GM23248 (cell line): ENCODE measurements around the gene CABP4.

Experiments
- EZH2 ChIP-seq: fragments of 200-600 bp; sonication (generic); IDR thresholded peaks from 2 replicates; pipeline ENCODE4 v1.6.1; 2018; ENCODE audit warnings: antibody characterized with exemption, mild to moderate bottlenecking; ENCODE audit not compliant: insufficient read depth, poor library complexity, severe bottlenecking
- EZH2phosphoT487 ChIP-seq: fragments of 200-600 bp; sonication (generic); IDR thresholded peaks from 2 replicates; pipeline ENCODE4 v1.6.1; 2018; ENCODE audit warnings: antibody characterized with exemption, moderate library complexity, mild to moderate bottlenecking, low read depth; ENCODE audit not compliant: insufficient read depth

DNA sequence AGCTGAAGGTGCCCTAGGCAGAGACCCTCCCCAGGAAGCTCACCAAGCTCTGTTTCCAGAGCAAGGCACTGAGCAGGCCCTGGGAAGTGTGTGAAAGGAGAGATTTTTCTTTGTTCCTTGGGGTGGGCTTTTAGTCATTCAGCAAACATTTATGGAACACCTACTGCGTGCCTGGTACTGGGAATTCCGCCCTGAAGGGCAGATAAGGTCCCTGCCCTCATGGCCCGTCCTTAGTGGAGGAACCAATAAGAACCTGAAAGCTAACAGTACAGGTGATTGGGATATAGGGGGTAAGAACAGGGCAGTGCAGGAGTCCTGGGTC lies 10.0 kb downstream of the CABP4 start:
- TF ChIP-seq EZH2phosphoT487 (no peak), EZH2 (no peak)
